ENCODE measurements around the gene PEA15. TPM values are rescaled to one million over a fixed set of nuclear protein-coding genes. Genes with fewer than 3 reads are reported as not detected.

The PEA15 gene
- total RNA-seq, 5 donors from 2014 or later (not counting 1 experiment from before 2014, with no cell fraction given) = 12.3 to 27.5 (median 15.9) TPM

GRCh38 chr1:160237558-160237957 is 32.4 kb downstream of the PEA15 start:
- H3K27ac ChIP-seq (ENCODE audit: low read length) = no peak overlapping the region
- ChIA-PET CTCF (no interaction called here), POLR2A (interaction anchor here in 1 of 2 donors (0.6 kb wide), 1 partner anchor 347 kb away, joined by 3 read pairs; no protein-coding TSS in a partner anchor)
- Mint-ChIP-seq H3K36me3 (peaks cover 62% of the 10 kb centered on the region), H3K27me3 (no peaks in the 10 kb centered on the region), H3K4me1 (peaks cover 6 to 24% (median 15%) of the 10 kb centered on the region in 3 donors), H3K4me3 (no peak overlapping the region), H3K27ac (no peak overlapping the region), H3K9me3 (no peaks in the 10 kb centered on the region)
- ATAC-seq (replicated peaks in 1 of 4) = no peak
- H3K9me3 ChIP-seq = no peaks in the 10 kb centered on the region
- no peaks in the 10 kb centered on the region for H3K27me3 ChIP-seq (replicated peaks in 1 of 2; ENCODE audit: control insufficient read depth in 2 of 2, extremely low read depth in 1 of 2, insufficient read depth in 2 of 2, low read length in 1 of 2)
- no peak overlapping the region for H3K4me3 ChIP-seq (ENCODE audit: control insufficient read depth in 1 of 2, extremely low read depth in 1 of 2, low read length in 1 of 2)
- H3K36me3 ChIP-seq (ENCODE audit: control insufficient read depth in 2 of 2, extremely low read depth in 1 of 2, insufficient read depth in 1 of 2, low read length in 1 of 2) = peaks cover 16 to 68% of the 10 kb centered on the region in 2 donors
- no CpG with 5 or more reads among the region's 2 CpGs for WGBS (ENCODE audit: insufficient coverage)
- no peaks in the 10 kb centered on the region for H3K4me1 ChIP-seq (ENCODE audit: control insufficient read depth in 1 of 2, extremely low read depth in 1 of 2, insufficient read depth in 2 of 2, low read length in 2 of 2)
- no peak for DNase-seq

GRCh38 chr1:160238408-160238807 is 33.2 kb downstream of the PEA15 start:
- no peaks in the 10 kb centered on the region for H3K9me3 ChIP-seq
- no peak overlapping the region for H3K27ac ChIP-seq (ENCODE audit: low read length)
- peaks cover 69% of the 10 kb centered on the region for H3K36me3 Mint-ChIP-seq
- H3K27ac Mint-ChIP-seq = no peak overlapping the region
- no peaks in the 10 kb centered on the region for H3K27me3 ChIP-seq (replicated peaks in 1 of 2; ENCODE audit: control insufficient read depth in 2 of 2, extremely low read depth in 1 of 2, insufficient read depth in 2 of 2, low read length in 1 of 2)
- no peaks in the 10 kb centered on the region for H3K4me1 ChIP-seq (ENCODE audit: control insufficient read depth in 1 of 2, extremely low read depth in 1 of 2, insufficient read depth in 2 of 2, low read length in 2 of 2)
- ChIA-PET CTCF (interaction anchor here (0.9 to 1.2 kb wide), 2 partner anchors 14 kb away, joined by 3 to 5 read pairs; no protein-coding TSS in a partner anchor), POLR2A (interaction anchor here in 1 of 2 donors (0.6 kb wide), 1 partner anchor 15 kb away, joined by 8 read pairs; no protein-coding TSS in a partner anchor)
- peaks cover 6 to 24% (median 17%) of the 10 kb centered on the region in 3 donors for H3K4me1 Mint-ChIP-seq
- H3K4me3 Mint-ChIP-seq = no peak overlapping the region
- WGBS (ENCODE audit: insufficient coverage) = 100% methylated on average over 1 of the region's 5 CpGs
- peaks cover 16 to 72% of the 10 kb centered on the region in 2 donors for H3K36me3 ChIP-seq (ENCODE audit: control insufficient read depth in 2 of 2, extremely low read depth in 1 of 2, insufficient read depth in 1 of 2, low read length in 1 of 2)
- H3K9me3 Mint-ChIP-seq = no peaks in the 10 kb centered on the region
- ATAC-seq (replicated peaks in 1 of 4) (no peak), DNase-seq (no peak)
- no peaks in the 10 kb centered on the region for H3K27me3 Mint-ChIP-seq
- H3K4me3 ChIP-seq (ENCODE audit: control insufficient read depth in 1 of 2, extremely low read depth in 1 of 2, low read length in 1 of 2) = no peak overlapping the region

- no peak overlapping the region for H3K4me3 Mint-ChIP-seq
Observed at GRCh38 chr1:160239582-160240299, 34.6 kb downstream of the PEA15 start.

GRCh38 chr1:160243767-160244166 is 38.6 kb downstream of the PEA15 start:
- ATAC-seq (replicated peaks in 1 of 4) = no peak
- CTCF ChIA-PET = interaction anchor here (0.6 to 1.6 kb wide), 3 partner anchors 9 to 48 kb away, joined by 3 to 6 read pairs (median 4); no protein-coding TSS in a partner anchor

More at GRCh38 chr1:160239582-160240299, 34.6 kb downstream of the PEA15 start:
- no peak for ATAC-seq (replicated peaks in 1 of 4)
- Histone ChIP-seq H3K4me3 (ENCODE audit: control insufficient read depth in 1 of 2, extremely low read depth in 1 of 2, low read length in 1 of 2) (no peak overlapping the region), H3K4me1 (ENCODE audit: control insufficient read depth in 1 of 2, extremely low read depth in 1 of 2, insufficient read depth in 2 of 2, low read length in 2 of 2) (no peaks in the 10 kb centered on the region), H3K9me3 (no peaks in the 10 kb centered on the region), H3K36me3 (ENCODE audit: control insufficient read depth in 2 of 2, extremely low read depth in 1 of 2, insufficient read depth in 1 of 2, low read length in 1 of 2) (peaks cover 16 to 81% of the 10 kb centered on the region in 2 donors), H3K27ac (ENCODE audit: low read length) (no peak overlapping the region), H3K27me3 (replicated peaks in 1 of 2; ENCODE audit: control insufficient read depth in 2 of 2, extremely low read depth in 1 of 2, insufficient read depth in 2 of 2, low read length in 1 of 2) (no peaks in the 10 kb centered on the region)
- Mint-ChIP-seq H3K27ac (no peak overlapping the region), H3K4me1 (peaks cover 1 to 21% (median 11%) of the 10 kb centered on the region in 3 donors), H3K27me3 (no peaks in the 10 kb centered on the region), H3K9me3 (no peaks in the 10 kb centered on the region), H3K36me3 (peaks cover 69% of the 10 kb centered on the region)
- 96% methylated on average over 24 of the region's 24 CpGs for WGBS (ENCODE audit: insufficient coverage)
- DNase-seq = no peak
- CTCF ChIA-PET = interaction anchor here in 1 of 2 donors (1.2 kb wide), 1 partner anchor 12 kb away, joined by 5 read pairs; no protein-coding TSS in a partner anchor
- POLR2A ChIA-PET = no interaction called here

GRCh38 chr1:160244209-160244608 is 39.0 kb downstream of the PEA15 start:
- WGBS (ENCODE audit: insufficient coverage) = no CpG with 5 or more reads among the region's 1 CpG
- no peak overlapping the region for H3K27ac Mint-ChIP-seq

More at GRCh38 chr1:160243767-160244166, 38.6 kb downstream of the PEA15 start:
- no peak overlapping the region for H3K27ac ChIP-seq (ENCODE audit: low read length)
- H3K27ac Mint-ChIP-seq = peak overlapping the region in 1 of 2 donors; percentile 2
- H3K4me3 ChIP-seq (ENCODE audit: control insufficient read depth in 1 of 2, extremely low read depth in 1 of 2, low read length in 1 of 2) = no peak overlapping the region
- no peaks in the 10 kb centered on the region for H3K27me3 Mint-ChIP-seq
- H3K4me3 Mint-ChIP-seq = no peak overlapping the region
- peaks cover 7 to 43% of the 10 kb centered on the region in 2 donors for H3K36me3 ChIP-seq (ENCODE audit: control insufficient read depth in 2 of 2, extremely low read depth in 1 of 2, insufficient read depth in 1 of 2, low read length in 1 of 2)
- no peaks in the 10 kb centered on the region for H3K9me3 ChIP-seq
- no peaks in the 10 kb centered on the region for H3K9me3 Mint-ChIP-seq
- H3K36me3 Mint-ChIP-seq = peaks cover 42% of the 10 kb centered on the region
- DNase-seq = no peak
- no peaks in the 10 kb centered on the region for H3K27me3 ChIP-seq (replicated peaks in 1 of 2; ENCODE audit: control insufficient read depth in 2 of 2, extremely low read depth in 1 of 2, insufficient read depth in 2 of 2, low read length in 1 of 2)
- no peaks in the 10 kb centered on the region for H3K4me1 ChIP-seq (ENCODE audit: control insufficient read depth in 1 of 2, extremely low read depth in 1 of 2, insufficient read depth in 2 of 2, low read length in 2 of 2)
- peaks cover 16 to 30% (median 29%) of the 10 kb centered on the region in 3 donors for H3K4me1 Mint-ChIP-seq
- POLR2A ChIA-PET = interaction anchor here (0.7 kb wide), 2 partner anchors 15 to 44 kb away, joined by 3 read pairs; no protein-coding TSS in a partner anchor

GRCh38 chr1:160245434-160245833 is 40.2 kb downstream of the PEA15 start:
- CTCF ChIA-PET = interaction anchor here in 1 of 2 donors (1.4 to 1.8 kb wide), 2 partner anchors 17 to 46 kb away, joined by 5 to 7 read pairs; partner anchors contain the start of gene DCAF8
- DNase-seq (no peak), ATAC-seq (replicated peaks in 1 of 4) (no peak)
- no peaks in the 10 kb centered on the region for H3K27me3 ChIP-seq (replicated peaks in 1 of 2; ENCODE audit: control insufficient read depth in 2 of 2, extremely low read depth in 1 of 2, insufficient read depth in 2 of 2, low read length in 1 of 2)
- no peaks in the 10 kb centered on the region for H3K9me3 ChIP-seq
- no peak overlapping the region for H3K4me3 Mint-ChIP-seq
- peaks cover 27% of the 10 kb centered on the region for H3K36me3 Mint-ChIP-seq
- no peaks in the 10 kb centered on the region for H3K9me3 Mint-ChIP-seq
- peaks cover 20 to 33% (median 29%) of the 10 kb centered on the region in 3 donors for H3K4me1 Mint-ChIP-seq
- WGBS (ENCODE audit: insufficient coverage) = no CpG with 5 or more reads among the region's 1 CpG
- no peak overlapping the region for H3K4me3 ChIP-seq (ENCODE audit: control insufficient read depth in 1 of 2, extremely low read depth in 1 of 2, low read length in 1 of 2)
- POLR2A ChIA-PET = no interaction called here
- no peaks in the 10 kb centered on the region for H3K4me1 ChIP-seq (ENCODE audit: control insufficient read depth in 1 of 2, extremely low read depth in 1 of 2, insufficient read depth in 2 of 2, low read length in 2 of 2)
- peak overlapping the region in 1 of 2 donors; percentile 41 for H3K27ac Mint-ChIP-seq
- no peak overlapping the region for H3K27ac ChIP-seq (ENCODE audit: low read length)
- peaks cover 5 to 29% of the 10 kb centered on the region in 2 donors for H3K36me3 ChIP-seq (ENCODE audit: control insufficient read depth in 2 of 2, extremely low read depth in 1 of 2, insufficient read depth in 1 of 2, low read length in 1 of 2)
- no peaks in the 10 kb centered on the region for H3K27me3 Mint-ChIP-seq

More at GRCh38 chr1:160244209-160244608, 39.0 kb downstream of the PEA15 start:
- Mint-ChIP-seq H3K4me3 (no peak overlapping the region), H3K4me1 (peaks cover 16 to 30% (median 29%) of the 10 kb centered on the region in 3 donors), H3K27me3 (no peaks in the 10 kb centered on the region), H3K9me3 (no peaks in the 10 kb centered on the region), H3K36me3 (peaks cover 38% of the 10 kb centered on the region)
- Histone ChIP-seq H3K4me3 (ENCODE audit: control insufficient read depth in 1 of 2, extremely low read depth in 1 of 2, low read length in 1 of 2) (no peak overlapping the region), H3K27me3 (replicated peaks in 1 of 2; ENCODE audit: control insufficient read depth in 2 of 2, extremely low read depth in 1 of 2, insufficient read depth in 2 of 2, low read length in 1 of 2) (no peaks in the 10 kb centered on the region), H3K4me1 (ENCODE audit: control insufficient read depth in 1 of 2, extremely low read depth in 1 of 2, insufficient read depth in 2 of 2, low read length in 2 of 2) (no peaks in the 10 kb centered on the region), H3K27ac (ENCODE audit: low read length) (no peak overlapping the region), H3K9me3 (no peaks in the 10 kb centered on the region), H3K36me3 (ENCODE audit: control insufficient read depth in 2 of 2, extremely low read depth in 1 of 2, insufficient read depth in 1 of 2, low read length in 1 of 2) (peaks cover 5 to 39% of the 10 kb centered on the region in 2 donors)
- ChIA-PET CTCF (interaction anchor here in 1 of 2 donors (1.4 to 1.6 kb wide), 2 partner anchors 18 to 48 kb away, joined by 6 to 7 read pairs; partner anchors contain the start of gene DCAF8), POLR2A (interaction anchor here (0.6 to 0.7 kb wide), 3 partner anchors 22 to 94 kb away, joined by 3 to 4 read pairs (median 3); no protein-coding TSS in a partner anchor)
- ATAC-seq (replicated peaks in 1 of 4) = no peak
- DNase-seq = no peak
